Panc1 (cell line): ENCODE data around the gene ZNF121. TPM values are rescaled to one million over a fixed set of nuclear protein-coding genes. Genes with fewer than 3 reads are reported as not detected.

ENCODE experiments used
- ATAC-seq: fragments of 200-7000 bp; cut with Tn5 transposase; 2 replicates; pipeline ENCODE4 v1.9.1; 2020; ENCODE audit warnings: mild to moderate bottlenecking, moderate library complexity
- BruUV-seq: library from RNA; stranded (reverse); fragments of 400-500 nt; replicated peaks from 2 replicates; lab custom pipeline; 2021; lab: Mats Ljungman, UMichigan
- CTCF ChIA-PET: fragments of 300-600 bp; sonication (Branson Sonifier 250); formaldehyde crosslinking; loops from one replicate; lab custom pipeline; 2022; ENCODE audit warnings: antibody characterized with exemption; lab: Charles Lee
- POLR2A ChIA-PET: fragments of 300-600 bp; sonication (Branson Sonifier 250); formaldehyde crosslinking; loops from one replicate; lab custom pipeline; 2022; ENCODE audit warnings: antibody characterized with exemption; lab: Charles Lee
- DNase-seq: peaks from one replicate; pipeline ENCODE4 v3.0.0-alpha.2; 2010; ENCODE audit warnings: low read depth, low spot score
- H3K27ac ChIP-seq: 2 replicates; pipeline ENCODE4 v1.5.1; 2011; ENCODE audit warnings: mild to moderate bottlenecking, low read length, inconsistent platforms
- H3K27me3 ChIP-seq: fragments of 200-500 bp; sonication (Bioruptor generic); 2 replicates; pipeline ENCODE4 v1.6.0; 2014; ENCODE audit warnings: low read length, inconsistent platforms; ENCODE audit not compliant: control insufficient read depth, insufficient read depth
- H3K36me3 ChIP-seq: fragments of 200-500 bp; sonication (Bioruptor generic); 2 replicates; pipeline ENCODE4 v1.5.1; 2014; ENCODE audit warnings: inconsistent platforms, mild to moderate bottlenecking, low read length, moderate library complexity; ENCODE audit not compliant: control insufficient read depth, insufficient read depth
- H3K4me1 ChIP-seq: 2 replicates; pipeline ENCODE4 v1.5.1; 2011; ENCODE audit warnings: inconsistent platforms, mild to moderate bottlenecking, low read length, moderate library complexity; ENCODE audit not compliant: control insufficient read depth, insufficient read depth
- H3K4me3 ChIP-seq, 2 experiments: 2 replicates each; pipeline ENCODE4 v1.5.1; 2011 to 2012; ENCODE audit warnings: low read depth in 2 of 2, low read length in 2 of 2, mild to moderate bottlenecking in 2 of 2, inconsistent platforms in 1 of 2, moderate library complexity in 1 of 2
- H3K9me3 ChIP-seq: fragments of 200-500 bp; sonication (Bioruptor generic); 2 replicates; pipeline ENCODE4 v1.5.1; 2014; ENCODE audit warnings: low read depth, mild to moderate bottlenecking, inconsistent platforms, low read length, moderate library complexity; ENCODE audit not compliant: control insufficient read depth, insufficient read depth
- POLR2AphosphoS5 ChIP-seq: IDR thresholded peaks from 2 replicates; pipeline ENCODE4 v1.6.1; 2012; ENCODE audit warnings: mild to moderate bottlenecking, low read depth, low read length, moderate library complexity
- SIN3A ChIP-seq: IDR thresholded peaks from 2 replicates; pipeline ENCODE4 v1.6.1; 2012; ENCODE audit warnings: low read depth, mild to moderate bottlenecking, low read length, moderate library complexity, borderline replicate concordance; ENCODE audit not compliant: insufficient read depth
- TCF7L2 ChIP-seq: IDR thresholded peaks from 2 replicates; pipeline ENCODE4 v1.6.1; 2011; ENCODE audit warnings: mild to moderate bottlenecking, low read depth, low read length, inconsistent platforms
- in situ Hi-C: cut with HindIII; loops from 2 replicates; pipeline ENCODE4 v1.10.0; 2016; ENCODE audit warnings: low sequenced_read_pairs, low pct_unique_long_range_greater_than_20kb
- intact Hi-C: fragments of 100-400 bp; cut with micrococcal nuclease; formaldehyde crosslinking; loops from one replicate; pipeline ENCODE4 v1.10.0; 2022; ENCODE audit not compliant: unreplicated experiment
- total RNA-seq: library from RNA; stranded (reverse); gene quantifications from one replicate; pipeline ENCODE4 v1.2.1, GENCODE V29; 2021; ENCODE audit not compliant: unreplicated experiment
- TF ChIP-seq, protein P1 (sequence below): fragments of 450-650 bp; IDR thresholded peaks from 2 replicates; pipeline ENCODE4 v1.5.1; 2017; ENCODE audit warnings: mild to moderate bottlenecking
- TF ChIP-seq, protein P2 (sequence below), 2 experiments: IDR thresholded peaks; 2 replicates each; pipeline ENCODE4 v1.6.1; 2011 to 2012; ENCODE audit warnings: low read depth in 2 of 2, control low read depth in 1 of 2, low read length in 1 of 2, mild to moderate bottlenecking in 1 of 2, moderate library complexity in 1 of 2; ENCODE audit not compliant: insufficient read depth in 1 of 2

ZNF121 gene
- total RNA-seq, 1 experiment from 2014 or later: 48.4 TPM

DNA sequence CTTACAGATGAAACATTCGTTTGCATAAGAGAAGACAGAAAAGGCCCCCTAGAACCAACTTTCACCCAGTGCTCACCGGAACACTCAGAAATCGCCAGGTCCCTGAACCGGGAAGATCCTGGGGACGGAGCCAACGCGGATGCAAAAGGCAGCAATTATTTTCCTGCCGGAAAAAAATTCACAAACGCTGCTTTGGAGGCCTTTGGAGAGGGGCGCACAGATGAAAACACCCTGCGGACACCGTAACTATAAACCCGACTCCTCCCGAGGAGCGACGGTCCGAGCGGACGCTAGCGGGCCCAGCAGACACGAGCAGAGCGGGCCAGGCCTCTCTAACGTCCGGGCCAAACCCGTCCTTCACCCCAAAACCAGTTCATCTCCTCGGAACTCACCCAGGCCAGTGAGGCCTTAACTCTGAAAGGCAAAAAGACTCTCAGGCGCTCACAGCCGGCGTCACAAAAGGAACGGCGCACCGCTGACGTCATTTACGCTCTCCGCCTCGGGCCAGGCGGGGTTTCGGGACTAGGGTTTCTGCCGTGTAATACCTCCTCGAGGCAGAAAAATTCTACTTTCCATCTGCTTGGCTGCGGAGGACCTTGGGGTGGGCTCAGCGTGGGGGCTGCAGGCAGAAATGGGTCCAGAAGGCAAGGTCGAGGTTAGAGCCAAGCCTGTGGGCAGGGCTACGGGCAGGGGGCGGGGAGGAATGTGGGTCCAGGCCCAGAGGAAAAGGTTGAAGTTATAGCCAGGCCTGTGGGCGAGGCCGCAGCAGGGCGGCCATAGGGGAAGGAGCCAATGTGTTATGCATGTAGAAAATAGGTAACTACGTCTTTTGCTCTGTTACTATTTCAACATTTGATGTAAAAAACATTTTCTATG, 45.9 kb downstream of the ZNF121 start, which contains the start of gene ZNF426:
Gene ZNF426 (minus strand): TSS at position 463 of the 876 bp plus-strand sequence. CDS start 2,413 bp downstream, outside the sequence.
- Histone ChIP-seq H3K9me3 (peaks cover 3% of the 10 kb centered on the region; the same call in 1 of the 2 replicates), H3K27me3 (no peaks in the 10 kb centered on the region), H3K4me1 (no peaks in the 10 kb centered on the region), H3K27ac (peak within 1 kb of the TSS; percentile 70), H3K4me3 (peak within 1 kb of the TSS; percentile 63 to 91), H3K36me3 (no peaks in the 10 kb centered on the region)
- ChIA-PET POLR2A (no interaction called here), CTCF (no interaction called here)
- intact Hi-C loops: no loop called here
- in situ Hi-C loops: no loop called here
- peak; percentile 32 for DNase-seq
- TSS peak; percentile 91 for BruUV-seq
- TF ChIP-seq, protein P1, sequence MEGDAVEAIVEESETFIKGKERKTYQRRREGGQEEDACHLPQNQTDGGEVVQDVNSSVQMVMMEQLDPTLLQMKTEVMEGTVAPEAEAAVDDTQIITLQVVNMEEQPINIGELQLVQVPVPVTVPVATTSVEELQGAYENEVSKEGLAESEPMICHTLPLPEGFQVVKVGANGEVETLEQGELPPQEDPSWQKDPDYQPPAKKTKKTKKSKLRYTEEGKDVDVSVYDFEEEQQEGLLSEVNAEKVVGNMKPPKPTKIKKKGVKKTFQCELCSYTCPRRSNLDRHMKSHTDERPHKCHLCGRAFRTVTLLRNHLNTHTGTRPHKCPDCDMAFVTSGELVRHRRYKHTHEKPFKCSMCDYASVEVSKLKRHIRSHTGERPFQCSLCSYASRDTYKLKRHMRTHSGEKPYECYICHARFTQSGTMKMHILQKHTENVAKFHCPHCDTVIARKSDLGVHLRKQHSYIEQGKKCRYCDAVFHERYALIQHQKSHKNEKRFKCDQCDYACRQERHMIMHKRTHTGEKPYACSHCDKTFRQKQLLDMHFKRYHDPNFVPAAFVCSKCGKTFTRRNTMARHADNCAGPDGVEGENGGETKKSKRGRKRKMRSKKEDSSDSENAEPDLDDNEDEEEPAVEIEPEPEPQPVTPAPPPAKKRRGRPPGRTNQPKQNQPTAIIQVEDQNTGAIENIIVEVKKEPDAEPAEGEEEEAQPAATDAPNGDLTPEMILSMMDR: no peak
- TF ChIP-seq TCF7L2: no peak
- TF ChIP-seq, protein P2, sequence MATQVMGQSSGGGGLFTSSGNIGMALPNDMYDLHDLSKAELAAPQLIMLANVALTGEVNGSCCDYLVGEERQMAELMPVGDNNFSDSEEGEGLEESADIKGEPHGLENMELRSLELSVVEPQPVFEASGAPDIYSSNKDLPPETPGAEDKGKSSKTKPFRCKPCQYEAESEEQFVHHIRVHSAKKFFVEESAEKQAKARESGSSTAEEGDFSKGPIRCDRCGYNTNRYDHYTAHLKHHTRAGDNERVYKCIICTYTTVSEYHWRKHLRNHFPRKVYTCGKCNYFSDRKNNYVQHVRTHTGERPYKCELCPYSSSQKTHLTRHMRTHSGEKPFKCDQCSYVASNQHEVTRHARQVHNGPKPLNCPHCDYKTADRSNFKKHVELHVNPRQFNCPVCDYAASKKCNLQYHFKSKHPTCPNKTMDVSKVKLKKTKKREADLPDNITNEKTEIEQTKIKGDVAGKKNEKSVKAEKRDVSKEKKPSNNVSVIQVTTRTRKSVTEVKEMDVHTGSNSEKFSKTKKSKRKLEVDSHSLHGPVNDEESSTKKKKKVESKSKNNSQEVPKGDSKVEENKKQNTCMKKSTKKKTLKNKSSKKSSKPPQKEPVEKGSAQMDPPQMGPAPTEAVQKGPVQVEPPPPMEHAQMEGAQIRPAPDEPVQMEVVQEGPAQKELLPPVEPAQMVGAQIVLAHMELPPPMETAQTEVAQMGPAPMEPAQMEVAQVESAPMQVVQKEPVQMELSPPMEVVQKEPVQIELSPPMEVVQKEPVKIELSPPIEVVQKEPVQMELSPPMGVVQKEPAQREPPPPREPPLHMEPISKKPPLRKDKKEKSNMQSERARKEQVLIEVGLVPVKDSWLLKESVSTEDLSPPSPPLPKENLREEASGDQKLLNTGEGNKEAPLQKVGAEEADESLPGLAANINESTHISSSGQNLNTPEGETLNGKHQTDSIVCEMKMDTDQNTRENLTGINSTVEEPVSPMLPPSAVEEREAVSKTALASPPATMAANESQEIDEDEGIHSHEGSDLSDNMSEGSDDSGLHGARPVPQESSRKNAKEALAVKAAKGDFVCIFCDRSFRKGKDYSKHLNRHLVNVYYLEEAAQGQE (IDR thresholded peaks at IDR 0.05; ENCODE audit: insufficient read depth in 1 of 2, low read depth in 2 of 2, low read length in 1 of 2): no peak
- no peak for TF ChIP-seq POLR2AphosphoS5
- TF ChIP-seq SIN3A: no peak
- peak; percentile 95 for ATAC-seq

DNA sequence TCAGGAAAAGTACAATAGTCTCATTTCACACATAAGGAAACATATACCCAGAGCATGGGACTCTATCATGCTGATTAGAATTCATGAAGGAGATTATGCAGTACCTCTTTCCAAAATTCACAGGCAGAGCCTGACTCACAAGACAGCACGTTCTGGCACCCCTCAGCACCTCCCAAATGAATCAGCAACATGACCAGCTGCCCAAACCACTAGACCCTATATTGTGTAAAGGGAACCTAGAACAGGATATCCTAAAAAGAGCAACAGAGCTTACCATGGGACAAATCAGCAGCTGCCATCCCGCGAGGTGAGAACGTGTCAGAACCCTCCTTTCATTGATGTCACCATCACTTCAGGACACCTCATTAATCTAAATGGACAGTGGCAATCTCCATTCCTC, 48.4 kb downstream of the ZNF121 start:
- Histone ChIP-seq H3K4me3 (no peak overlapping the region), H3K27ac (no peak overlapping the region), H3K4me1 (no peaks in the 10 kb centered on the region), H3K36me3 (no peaks in the 10 kb centered on the region), H3K9me3 (peaks cover 7% of the 10 kb centered on the region; the same call in 1 of the 2 replicates), H3K27me3 (no peaks in the 10 kb centered on the region)
- CTCF ChIA-PET: no interaction called here
- in situ Hi-C loops (no loop called here), intact Hi-C loops (no loop called here)
- POLR2A ChIA-PET: no interaction called here
- BruUV-seq: no TSS peak
- no peak for ATAC-seq
- TF ChIP-seq, protein P2 (IDR thresholded peaks at IDR 0.05; ENCODE audit: insufficient read depth in 1 of 2, low read depth in 2 of 2, low read length in 1 of 2): no peak
- TF ChIP-seq POLR2AphosphoS5 (no peak), SIN3A (no peak), TCF7L2 (no peak)
- TF ChIP-seq, protein P1: no peak
- no peak for DNase-seq
